Measurements from ENCODE around the gene ELP4.

- TF ChIP-seq CTCF (conservative IDR thresholded peaks at IDR 0.05; ENCODE audit: low read length) (no peak), EZH2phosphoT487 (IDR thresholded peaks at IDR 0.05; ENCODE audit: borderline replicate concordance) (no peak)
Measured at GRCh38 chr11:31606893-31607292, 97.3 kb downstream of the ELP4 start.
